Measurements from ENCODE around the gene TRIM37. TPM values are rescaled to one million over a fixed set of nuclear protein-coding genes. Genes with fewer than 3 reads are reported as not detected.
"Not testable (repeated sequence)": the region's sequence is repeated elsewhere in the genome, so short reads cannot be mapped to it uniquely, and the experiment has no call there.

The TRIM37 gene
- total RNA-seq, 2 experiments from 2014 or later = 29.3 to 37.7 TPM

- DNase-seq; H3K4me1 Mint-ChIP-seq; H3K27me3 Mint-ChIP-seq; H3K9me3 Mint-ChIP-seq (ENCODE audit: low read depth); CTCF ChIA-PET; ATAC-seq; H3K4me3 Mint-ChIP-seq; H3K27ac Mint-ChIP-seq: not testable (repeated sequence)
- H3K36me3 Mint-ChIP-seq = peaks cover 11% of the 10 kb centered on the region
These were observed 31.7 kb upstream of the TRIM37 start for GRCh38 chr17:59138339-59138738.

GRCh38 chr17:59131131-59131530 is 24.5 kb upstream of the TRIM37 start:
- DNase-seq (no peak), ATAC-seq (no peak)
- no peak overlapping the region for H3K4me3 Mint-ChIP-seq
- peaks cover 16% of the 10 kb centered on the region for H3K36me3 Mint-ChIP-seq
- peaks cover 10% of the 10 kb centered on the region for H3K4me1 Mint-ChIP-seq
- no peak overlapping the region for H3K27ac Mint-ChIP-seq
- no peaks in the 10 kb centered on the region for H3K27me3 Mint-ChIP-seq
- no peaks in the 10 kb centered on the region for H3K9me3 Mint-ChIP-seq (ENCODE audit: low read depth)
- CTCF ChIA-PET = no interaction called here

- CTCF ChIA-PET = no interaction called here
- DNase-seq (no peak), ATAC-seq (no peak)
- Mint-ChIP-seq H3K4me3 (no peak overlapping the region), H3K9me3 (ENCODE audit: low read depth) (no peaks in the 10 kb centered on the region), H3K27me3 (no peaks in the 10 kb centered on the region), H3K36me3 (peaks cover 18% of the 10 kb centered on the region), H3K27ac (no peak overlapping the region), H3K4me1 (peaks cover 10% of the 10 kb centered on the region)
These were observed 23.1 kb upstream of the TRIM37 start for GRCh38 chr17:59129814-59130213.

DNA sequence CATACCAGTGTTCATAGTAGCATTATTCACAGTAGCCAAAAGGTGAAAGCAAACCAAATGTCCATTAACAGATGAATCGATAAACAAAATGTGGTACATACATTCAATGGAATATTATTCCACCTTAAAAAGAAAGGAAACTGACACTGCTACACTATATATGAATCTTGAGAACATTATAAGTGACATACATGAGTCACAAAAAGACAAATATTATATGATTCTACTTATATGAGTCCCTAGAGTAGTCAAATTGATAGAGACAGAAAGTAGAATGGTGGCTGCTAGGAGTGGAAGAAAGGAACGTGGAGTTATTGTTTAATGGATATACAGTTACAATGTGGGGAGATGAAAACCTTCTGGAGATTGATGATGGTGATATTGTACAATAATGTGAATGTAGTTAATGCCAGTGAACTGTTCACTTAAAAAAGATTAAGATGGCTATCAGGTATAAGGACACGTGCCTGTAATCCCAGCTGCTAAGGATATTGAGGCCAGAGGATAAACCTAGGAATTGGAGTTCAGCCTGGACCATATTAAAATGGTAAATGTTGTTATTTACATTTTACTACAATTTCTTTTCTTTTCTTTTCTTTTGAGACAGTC is 20.2 kb upstream of the TRIM37 start:
- peaks cover 29% of the 10 kb centered on the region for H3K36me3 Mint-ChIP-seq
- no peak for DNase-seq
- H3K27ac Mint-ChIP-seq = no peak overlapping the region
- H3K4me1 Mint-ChIP-seq = peaks cover 13% of the 10 kb centered on the region
- CTCF ChIA-PET = no interaction called here
- no peak overlapping the region for H3K4me3 Mint-ChIP-seq
- no peaks in the 10 kb centered on the region for H3K27me3 Mint-ChIP-seq
- no peak for ATAC-seq
- H3K9me3 Mint-ChIP-seq (ENCODE audit: low read depth) = no peaks in the 10 kb centered on the region

- Mint-ChIP-seq H3K4me1 (peaks cover 11% of the 10 kb centered on the region), H3K36me3 (peaks cover 39% of the 10 kb centered on the region), H3K27ac (peak overlapping the region; percentile 18), H3K9me3 (ENCODE audit: low read depth) (no peaks in the 10 kb centered on the region), H3K27me3 (no peaks in the 10 kb centered on the region), H3K4me3 (no peak overlapping the region)
- DNase-seq (no peak), ATAC-seq (no peak)
- CTCF ChIA-PET = interaction anchor here (0.7 to 1.0 kb wide), 2 partner anchors 120 to 1467 kb away, joined by 3 read pairs; no protein-coding TSS in a partner anchor
These were observed 18.0 kb upstream of the TRIM37 start for GRCh38 chr17:59124665-59125064.

DNA sequence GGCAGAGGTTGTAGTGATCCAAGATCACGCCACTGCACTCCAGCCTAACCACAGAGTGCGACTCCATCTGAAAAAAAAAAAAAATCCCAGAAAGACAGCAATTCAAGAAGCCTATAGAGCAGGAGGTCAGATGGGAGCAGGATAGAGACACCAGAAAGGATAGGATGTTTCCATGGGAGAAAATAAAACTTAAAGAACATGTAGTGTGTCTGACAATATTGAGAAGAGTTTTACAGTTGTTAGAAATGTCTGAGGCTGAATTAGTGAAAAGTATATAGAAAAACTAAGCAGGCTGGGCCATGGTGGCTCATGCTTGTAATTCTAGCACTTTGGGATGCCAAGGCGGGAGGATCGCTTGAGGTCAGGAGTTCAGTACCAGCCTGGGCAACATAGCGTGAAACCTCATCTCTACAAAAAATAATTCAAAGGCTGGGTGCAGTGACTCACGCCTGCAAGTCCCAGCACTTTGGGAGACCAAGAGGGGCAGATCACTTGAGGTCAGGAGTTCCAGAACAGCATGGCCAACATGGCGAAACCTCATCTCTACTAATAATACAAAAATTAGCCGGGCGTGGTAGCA is 15.3 kb upstream of the TRIM37 start:
- Mint-ChIP-seq H3K27me3 (no peaks in the 10 kb centered on the region), H3K9me3 (ENCODE audit: low read depth) (no peaks in the 10 kb centered on the region), H3K4me1 (peaks cover 10% of the 10 kb centered on the region), H3K4me3 (no peak overlapping the region), H3K36me3 (peaks cover 43% of the 10 kb centered on the region), H3K27ac (no peak overlapping the region)
- no peak for DNase-seq
- CTCF ChIA-PET = no interaction called here
- no peak for ATAC-seq

DNA sequence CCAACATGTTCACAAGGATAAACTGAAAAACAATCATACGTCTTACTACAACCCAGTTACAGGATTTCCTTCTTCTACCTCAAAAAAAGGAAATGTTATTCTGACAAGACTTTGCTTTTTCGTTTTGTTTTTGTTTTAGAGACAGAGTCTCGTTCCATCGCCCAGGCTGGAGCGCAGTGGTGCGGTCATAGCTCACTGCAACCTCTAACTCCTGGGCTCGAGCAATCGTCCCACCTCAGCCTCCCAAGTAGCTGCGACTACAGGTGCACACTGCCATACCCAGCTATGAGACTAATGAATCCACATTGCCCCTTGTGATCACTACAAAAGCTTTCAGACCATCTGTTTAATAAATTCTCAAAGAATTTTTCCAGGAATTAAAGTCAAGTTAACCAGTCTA is 8.8 kb upstream of the TRIM37 start:
- no peak for ATAC-seq
- Mint-ChIP-seq H3K27ac (no peak overlapping the region), H3K36me3 (peaks cover 41% of the 10 kb centered on the region), H3K4me1 (peaks cover 18% of the 10 kb centered on the region), H3K27me3 (no peaks in the 10 kb centered on the region), H3K4me3 (no peak overlapping the region), H3K9me3 (ENCODE audit: low read depth) (no peaks in the 10 kb centered on the region)
- DNase-seq = no peak
- CTCF ChIA-PET = no interaction called here

GRCh38 chr17:59111539-59111938 is 4.9 kb upstream of the TRIM37 start:
- DNase-seq (no peak), ATAC-seq (no peak)
- peaks cover 38% of the 10 kb centered on the region for H3K36me3 Mint-ChIP-seq
- no peaks in the 10 kb centered on the region for H3K27me3 Mint-ChIP-seq
- H3K4me1 Mint-ChIP-seq = peaks cover 42% of the 10 kb centered on the region
- no peak overlapping the region for H3K27ac Mint-ChIP-seq
- CTCF ChIA-PET = interaction anchor here (1.0 kb wide), 1 partner anchor 26 kb away, joined by 3 read pairs; no protein-coding TSS in a partner anchor
- H3K9me3 Mint-ChIP-seq (ENCODE audit: low read depth) = no peaks in the 10 kb centered on the region
- H3K4me3 Mint-ChIP-seq = no peak overlapping the region

DNA sequence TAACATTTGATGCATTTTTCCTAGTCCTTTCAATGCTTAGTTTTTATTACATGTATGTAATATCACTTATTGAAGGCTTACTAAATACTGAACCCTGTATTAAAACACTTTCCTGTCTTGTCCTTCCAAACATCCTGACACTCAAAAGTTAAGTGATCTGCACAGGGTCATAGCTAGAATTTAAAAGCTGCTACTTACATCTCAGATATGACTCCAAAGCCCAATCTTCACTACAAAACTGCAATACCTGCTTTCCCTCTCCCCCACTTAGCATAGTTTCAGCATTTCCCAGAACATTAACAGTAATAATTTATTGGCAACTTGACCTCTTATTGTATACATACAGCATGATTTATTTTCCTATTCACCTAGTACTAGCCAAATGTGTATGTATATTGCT is 4.3 kb upstream of the TRIM37 start:
- ATAC-seq = no peak
- no peaks in the 10 kb centered on the region for H3K9me3 Mint-ChIP-seq (ENCODE audit: low read depth)
- CTCF ChIA-PET = interaction anchor here (0.6 to 1.0 kb wide), 2 partner anchors 26 to 49 kb away, joined by 3 read pairs; no protein-coding TSS in a partner anchor

GRCh38 chr17:59108400-59109102 is 1.9 kb upstream of the TRIM37 start:
- CTCF ChIA-PET = interaction anchor here (0.9 kb wide), 1 partner anchor 46 kb away, joined by 6 read pairs; the partner anchor contains the start of genes PRR11 and SKA2
- Mint-ChIP-seq H3K4me3 (peak overlapping the region; percentile 48), H3K4me1 (peaks cover 49% of the 10 kb centered on the region), H3K36me3 (peaks cover 28% of the 10 kb centered on the region), H3K27ac (peak overlapping the region; percentile 56), H3K9me3 (ENCODE audit: low read depth) (no peaks in the 10 kb centered on the region), H3K27me3 (no peaks in the 10 kb centered on the region)
- DNase-seq (no peak), ATAC-seq (no peak)

More for the DNA sequence above, 4.3 kb upstream of the TRIM37 start:
- peaks cover 42% of the 10 kb centered on the region for H3K4me1 Mint-ChIP-seq
- peaks cover 35% of the 10 kb centered on the region for H3K36me3 Mint-ChIP-seq
- no peak for DNase-seq
- H3K27me3 Mint-ChIP-seq = no peaks in the 10 kb centered on the region
- peak overlapping the region; percentile 2 for H3K27ac Mint-ChIP-seq
- no peak overlapping the region for H3K4me3 Mint-ChIP-seq

DNA sequence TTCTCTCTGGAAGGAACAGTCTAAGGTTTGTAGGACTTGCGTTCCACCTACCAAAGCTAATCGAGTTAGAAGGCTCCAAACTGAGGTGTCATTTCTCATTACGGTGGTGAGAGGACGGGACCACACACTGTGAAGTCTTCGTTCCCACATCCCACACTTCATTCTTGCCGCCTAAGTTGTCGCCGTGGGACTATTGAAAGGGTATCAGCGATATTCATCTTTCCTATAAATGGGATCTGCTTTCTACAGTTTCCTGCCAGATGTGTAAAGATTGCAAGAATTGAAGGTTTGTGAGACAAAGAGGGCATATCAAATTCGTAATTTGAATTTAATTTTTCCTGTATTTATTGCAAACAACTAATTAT is 608 bp upstream of the TRIM37 start:
- peaks cover 36% of the 10 kb centered on the region for H3K36me3 Mint-ChIP-seq
- H3K9me3 Mint-ChIP-seq (ENCODE audit: low read depth) = no peaks in the 10 kb centered on the region
- peak overlapping the region; percentile 88 for H3K27ac Mint-ChIP-seq
- no peak for DNase-seq
- no peaks in the 10 kb centered on the region for H3K27me3 Mint-ChIP-seq
- peaks cover 54% of the 10 kb centered on the region for H3K4me1 Mint-ChIP-seq
- ATAC-seq = peak; percentile 18
- CTCF ChIA-PET = interaction anchor here (1.0 to 1.7 kb wide), 2 partner anchors 44 to 48 kb away, joined by 3 to 7 read pairs; partner anchors contain the start of genes PRR11 and SKA2
- peak overlapping the region; percentile 95 for H3K4me3 Mint-ChIP-seq

DNA sequence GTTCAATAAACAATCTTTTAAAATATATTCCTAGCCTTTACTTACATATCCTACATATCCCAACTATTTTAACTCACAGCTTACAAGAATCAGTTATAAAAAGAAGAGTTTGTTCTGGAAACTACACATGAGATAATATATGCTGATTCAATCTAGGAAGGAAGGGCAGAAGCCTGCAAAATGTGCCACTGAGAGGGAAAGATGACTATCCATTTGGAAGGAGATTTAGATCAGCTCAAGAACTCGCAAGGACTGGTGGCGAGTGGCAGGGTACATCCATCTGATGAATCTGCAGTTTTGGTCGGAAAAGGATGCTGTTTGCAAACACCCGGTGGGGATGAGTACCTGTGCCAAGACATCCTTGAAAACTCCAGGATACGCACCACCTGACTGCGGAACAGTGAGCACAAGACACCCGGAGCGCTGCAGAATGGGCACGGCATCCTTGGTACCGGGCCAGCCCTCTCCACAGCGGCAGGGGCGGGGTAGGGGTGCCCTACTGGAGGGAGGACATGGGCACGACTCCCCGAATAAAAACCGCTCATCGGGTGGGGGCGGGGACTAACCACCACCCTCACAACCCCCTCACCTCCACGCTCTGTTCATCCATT is 723 bp downstream of the TRIM37 start:
- H3K27ac Mint-ChIP-seq = peak overlapping the region; percentile 88
- DNase-seq = peak; percentile 84
- H3K36me3 Mint-ChIP-seq = peaks cover 38% of the 10 kb centered on the region
- no peaks in the 10 kb centered on the region for H3K27me3 Mint-ChIP-seq
- H3K4me3 Mint-ChIP-seq = peak overlapping the region; percentile 95
- no peaks in the 10 kb centered on the region for H3K9me3 Mint-ChIP-seq (ENCODE audit: low read depth)
- CTCF ChIA-PET = interaction anchor here (1.7 kb wide), 1 partner anchor 49 kb away, joined by 7 read pairs; the partner anchor contains the start of genes PRR11 and SKA2
- peaks cover 55% of the 10 kb centered on the region for H3K4me1 Mint-ChIP-seq
- peak; percentile 41 for ATAC-seq

DNA sequence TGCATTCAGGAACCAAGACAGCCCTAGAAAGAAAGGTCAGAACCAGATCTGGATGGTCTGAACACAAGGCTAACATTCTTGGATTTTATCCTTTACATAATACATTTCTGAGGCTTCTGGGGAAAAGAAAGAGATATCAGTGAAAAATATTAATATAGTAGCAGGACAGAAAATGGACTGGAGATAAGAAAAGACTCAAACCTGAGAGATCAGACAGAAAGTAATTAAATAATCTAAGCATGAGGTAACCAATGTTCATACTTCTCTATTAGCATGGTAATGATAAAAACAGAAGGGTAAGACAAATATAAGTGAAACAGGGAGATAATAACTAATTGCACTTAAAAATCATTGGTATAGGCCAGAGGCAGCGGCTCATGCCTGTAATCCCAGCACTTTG is 5.5 kb downstream of the TRIM37 start:
- ATAC-seq (no peak), DNase-seq (no peak)
- Mint-ChIP-seq H3K4me3 (no peak overlapping the region), H3K9me3 (ENCODE audit: low read depth) (no peaks in the 10 kb centered on the region), H3K4me1 (peaks cover 46% of the 10 kb centered on the region), H3K27ac (no peak overlapping the region), H3K36me3 (peaks cover 57% of the 10 kb centered on the region), H3K27me3 (no peaks in the 10 kb centered on the region)
- CTCF ChIA-PET = no interaction called here
